ENCODE data around the gene FNBP1.

DNA sequence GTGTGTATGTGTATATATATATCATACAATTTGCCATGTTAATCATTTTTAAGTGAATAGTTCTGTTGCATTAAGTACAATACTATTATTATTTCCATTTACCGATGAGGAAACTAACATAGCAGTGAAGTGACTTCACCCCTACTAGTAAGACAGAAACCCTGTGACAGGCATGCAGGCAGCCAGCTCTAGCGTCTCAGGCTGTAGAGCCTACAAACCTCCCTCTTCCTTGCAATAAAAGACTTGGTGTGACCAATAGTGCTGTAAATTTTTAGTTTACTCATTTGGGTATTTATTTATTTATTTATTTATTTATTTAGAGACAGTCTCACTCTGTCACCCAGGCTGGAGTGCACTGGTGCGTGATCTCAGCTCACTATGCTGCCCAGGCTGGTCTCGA, 24.7 kb downstream of the FNBP1 start:
- no peak for TF ChIP-seq NFIC (IDR thresholded peaks at IDR 0.05; ENCODE audit: low read length)
- no peak for TF ChIP-seq SMC3 (IDR thresholded peaks at IDR 0.05; ENCODE audit: low read length)
- no peak for TF ChIP-seq SMARCC2 (IDR thresholded peaks at IDR 0.05)
- no peak for TF ChIP-seq CTCF (CRISPR knock-in tag; IDR thresholded peaks at IDR 0.05)
- TF ChIP-seq ATF3 (CRISPR knock-in tag; IDR thresholded peaks at IDR 0.05), result no peak
- TF ChIP-seq EP300 (IDR thresholded peaks at IDR 0.05; ENCODE audit: low read depth in 2 of 2, low read length in 2 of 2), result no peak
- no peak for TF ChIP-seq EP300 (CRISPR knock-in tag; IDR thresholded peaks at IDR 0.05; ENCODE audit: borderline replicate concordance)
- TF ChIP-seq RAD21 (CRISPR knock-in tag; IDR thresholded peaks at IDR 0.05), result no peak
- no peak for TF ChIP-seq POLR2A (IDR thresholded peaks at IDR 0.05; ENCODE audit: insufficient read depth in 1 of 2, low read depth in 2 of 2, low read length in 2 of 2)
- TF ChIP-seq HOMEZ (CRISPR knock-in tag; IDR thresholded peaks at IDR 0.05; ENCODE audit: low read depth), result no peak
